CD4-positive, alpha-beta T cell treated with Interleukin-4 for 4 hours (primary cell): ENCODE data around the gene ZNF20.

ENCODE experiments used
- DNase-seq: peaks from one replicate; pipeline ENCODE4 v3.0.0-alpha.2; 2020

The ZNF20 gene

GRCh38 chr19:12139885-12140544 lies at the start of gene ZNF20:
ZNF20 (minus strand) TSS chr19:12140350; CDS start chr19:12140182, 168 bp downstream.
- DNase-seq = peak; percentile 87

DNA sequence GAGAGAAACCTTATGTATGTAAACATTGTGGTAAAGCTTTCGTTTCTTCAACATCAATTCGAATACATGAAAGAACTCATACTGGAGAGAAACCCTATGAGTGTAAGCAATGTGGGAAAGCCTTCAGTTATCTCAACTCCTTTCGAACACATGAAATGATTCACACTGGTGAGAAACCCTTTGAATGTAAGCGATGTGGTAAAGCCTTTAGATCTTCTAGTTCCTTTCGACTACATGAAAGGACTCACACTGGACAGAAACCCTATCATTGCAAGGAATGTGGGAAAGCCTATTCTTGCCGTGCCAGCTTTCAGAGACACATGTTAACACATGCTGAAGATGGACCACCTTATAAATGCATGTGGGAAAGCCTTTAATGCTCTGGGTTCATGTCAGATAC lies 47.5 kb upstream of the ZNF20 start:
- DNase-seq = no peak

DNA sequence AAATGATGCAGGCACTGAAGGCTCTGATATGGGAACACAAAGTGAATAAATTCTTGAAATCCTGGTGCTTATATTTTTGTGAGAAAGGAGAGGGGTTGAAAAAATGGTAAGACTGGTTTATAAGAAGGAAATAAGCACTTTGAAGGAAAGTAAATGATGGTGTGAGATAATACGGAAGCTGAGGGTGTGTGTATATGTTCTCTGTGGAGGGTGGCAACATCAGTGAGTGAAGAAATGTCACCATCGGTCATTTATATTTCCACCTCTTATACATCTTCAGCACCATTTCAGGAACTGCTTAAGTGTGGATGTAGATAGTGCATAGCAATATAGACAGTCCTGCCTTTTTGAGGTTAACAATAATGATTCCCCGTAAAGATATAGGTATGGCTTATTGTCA lies 40.2 kb upstream of the ZNF20 start:
- DNase-seq = no peak

GRCh38 chr19:12166626-12167025 lies 26.5 kb upstream of the ZNF20 start:
- DNase-seq = no peak

DNA sequence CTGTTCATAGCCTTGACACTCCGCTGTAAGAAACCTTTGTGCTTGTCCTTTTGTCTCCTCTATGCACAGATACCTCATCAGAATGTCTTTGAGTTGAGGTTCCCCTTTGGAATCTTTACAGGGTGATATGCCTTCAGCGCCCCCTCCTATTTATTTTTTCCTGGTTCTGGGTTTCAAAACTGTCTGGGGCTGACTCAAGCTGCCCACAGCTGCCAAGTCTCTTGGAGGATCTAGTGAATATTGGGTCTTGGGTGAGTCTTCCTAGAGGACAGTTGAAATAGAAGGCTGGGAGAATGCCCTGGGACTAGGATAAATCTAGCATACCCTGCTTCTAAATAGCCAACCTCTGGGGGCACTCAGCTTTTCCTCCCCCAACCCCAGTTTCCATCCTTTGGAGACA lies 23.7 kb upstream of the ZNF20 start:
- no peak for DNase-seq

- peak; percentile 93 for DNase-seq
These were observed 23.0 kb upstream of the ZNF20 start, which contains the start of gene ZNF136 for GRCh38 chr19:12162882-12163806. ZNF136 (plus strand) TSS chr19:12163096; CDS start chr19:12163204, 108 bp downstream.

DNA sequence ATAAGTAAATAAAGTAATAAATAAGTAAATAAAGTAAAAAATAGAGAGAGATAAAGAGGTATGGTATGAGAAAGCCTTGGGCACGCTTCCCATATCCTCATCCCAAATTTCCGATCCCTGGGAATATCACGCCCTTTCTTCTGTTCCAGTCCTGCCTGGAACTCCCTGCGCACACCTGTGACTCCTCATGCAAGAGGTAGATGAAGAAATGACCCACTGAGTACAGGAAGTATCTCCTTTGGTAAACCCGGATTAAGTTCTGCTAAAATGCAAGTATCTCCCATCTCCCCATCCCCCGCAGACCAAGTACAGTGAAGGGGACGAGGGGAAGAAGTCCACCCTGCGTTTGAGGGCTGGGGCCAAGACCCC lies 22.3 kb upstream of the ZNF20 start:
- no peak for DNase-seq

DNA sequence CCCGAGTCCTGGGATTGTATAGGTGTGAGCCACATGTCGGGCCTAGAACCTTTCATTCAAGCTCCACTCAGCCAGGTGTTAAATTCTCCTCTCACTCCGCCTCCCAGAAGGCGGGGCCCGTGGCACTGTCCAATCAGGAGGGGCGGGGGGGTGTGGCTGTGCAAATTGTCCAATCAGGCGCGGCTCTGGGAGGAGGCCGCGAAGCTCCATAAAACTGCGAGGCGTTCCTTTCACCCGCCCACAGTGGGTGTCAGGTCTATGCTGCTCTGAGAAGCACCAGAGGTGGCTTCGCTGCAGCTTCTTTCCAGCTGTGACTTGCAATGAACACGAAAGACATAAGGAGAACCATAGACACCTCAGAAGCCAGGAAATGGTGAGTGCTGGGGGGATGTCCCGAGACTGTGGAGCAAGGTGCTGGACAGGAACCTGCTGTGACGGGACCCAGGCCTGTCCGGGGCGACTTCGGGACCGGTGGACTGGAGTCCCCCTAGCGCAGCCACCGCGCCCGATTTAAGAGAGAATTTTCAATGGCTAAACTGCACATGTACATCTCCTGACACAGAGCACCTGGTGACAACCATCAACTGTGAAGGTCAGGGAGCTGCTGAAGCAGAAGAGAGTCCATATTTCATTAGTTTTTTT lies 19.7 kb upstream of the ZNF20 start:
- no peak for DNase-seq

DNA sequence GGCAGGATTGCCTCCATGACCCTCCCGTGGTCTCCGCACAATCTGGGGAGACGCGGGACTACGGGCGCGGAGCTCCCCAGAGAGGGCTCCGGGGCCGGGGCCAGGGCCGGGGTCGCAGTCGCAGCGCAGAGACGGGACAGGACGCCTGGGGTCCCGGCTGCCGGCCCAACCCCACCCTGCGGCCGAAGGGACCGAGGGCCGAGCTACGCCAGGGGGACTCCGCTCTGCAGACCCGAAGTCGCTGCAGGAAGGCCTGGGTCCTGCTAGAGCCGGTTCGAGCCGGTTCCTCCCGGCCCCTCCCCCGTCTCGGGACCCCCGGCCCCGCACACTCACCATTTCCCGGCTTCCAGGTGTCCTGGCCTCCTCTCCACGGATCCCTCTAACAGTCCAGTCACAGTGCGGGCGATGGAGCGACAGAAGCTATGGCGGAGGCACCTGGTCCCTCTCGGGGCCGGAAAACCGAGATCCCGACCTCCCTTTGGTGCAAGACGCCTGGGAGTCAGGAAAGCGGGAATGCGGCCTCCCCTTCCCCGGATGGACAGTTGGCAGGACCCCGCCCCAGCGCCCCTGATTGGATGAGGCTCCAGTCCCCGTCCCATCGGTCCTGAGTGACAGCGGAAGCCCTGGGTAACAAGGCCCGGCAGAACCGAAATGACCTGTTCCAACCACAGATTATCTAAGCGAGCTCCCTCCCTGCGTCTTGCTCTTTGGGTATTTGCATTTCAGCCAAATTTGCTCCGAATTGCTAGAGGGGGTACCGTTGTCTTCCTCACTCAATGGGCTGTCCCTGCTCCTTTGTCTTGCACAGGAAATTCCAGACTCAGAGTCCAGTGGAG lies 16.3 kb upstream of the ZNF20 start, which contains the start of gene ZNF625:
ZNF625 (minus strand) TSS at position 512 of the 836 bp plus-strand sequence; CDS start at position 336, 176 bp downstream.
- DNase-seq = peak; percentile 13

DNA sequence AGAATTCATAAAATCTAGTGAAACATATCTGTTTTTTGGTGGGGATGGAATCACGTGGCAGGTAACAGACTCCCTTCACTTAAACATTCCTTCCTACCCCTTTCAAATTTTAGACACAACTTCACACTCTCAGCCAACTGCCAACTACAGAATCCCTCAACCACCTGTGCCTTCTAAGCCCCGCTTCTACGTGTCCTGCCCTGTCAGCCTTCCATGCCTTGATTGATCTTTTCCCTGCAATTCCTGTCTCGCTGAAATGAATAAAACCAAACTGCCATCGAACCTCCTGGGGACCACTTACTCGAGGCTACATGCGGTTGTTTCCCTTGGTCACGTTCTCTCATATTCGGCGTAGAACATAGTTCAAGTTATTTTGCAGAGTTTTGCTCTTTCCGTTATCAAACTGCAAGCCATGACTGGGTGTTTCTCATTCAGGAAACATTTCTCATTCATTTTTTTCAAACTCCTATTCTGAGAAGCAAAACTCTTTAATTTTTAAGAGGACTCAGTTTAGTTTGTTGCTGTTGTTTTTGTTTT lies 15.2 kb upstream of the ZNF20 start:
- DNase-seq = no peak

DNA sequence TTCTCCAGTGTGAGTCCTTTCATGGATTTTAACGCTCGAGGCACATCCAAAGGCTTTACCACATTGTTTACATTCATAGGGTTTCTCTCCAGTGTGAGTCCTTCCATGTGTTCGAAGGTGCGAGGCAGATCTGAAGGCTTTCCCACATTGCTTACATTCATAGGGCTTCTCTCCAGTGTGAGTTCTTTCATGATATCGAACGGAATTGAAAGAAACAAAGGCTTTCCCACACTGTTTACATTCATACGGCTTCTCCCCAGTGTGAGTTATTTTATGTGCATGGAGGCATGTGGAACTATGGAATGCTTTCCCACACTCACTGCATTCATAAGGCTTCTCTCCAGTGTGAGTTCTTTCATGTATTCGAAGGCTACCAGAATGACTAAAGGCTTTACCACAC lies 5.2 kb upstream of the ZNF20 start:
- no peak for DNase-seq

DNA sequence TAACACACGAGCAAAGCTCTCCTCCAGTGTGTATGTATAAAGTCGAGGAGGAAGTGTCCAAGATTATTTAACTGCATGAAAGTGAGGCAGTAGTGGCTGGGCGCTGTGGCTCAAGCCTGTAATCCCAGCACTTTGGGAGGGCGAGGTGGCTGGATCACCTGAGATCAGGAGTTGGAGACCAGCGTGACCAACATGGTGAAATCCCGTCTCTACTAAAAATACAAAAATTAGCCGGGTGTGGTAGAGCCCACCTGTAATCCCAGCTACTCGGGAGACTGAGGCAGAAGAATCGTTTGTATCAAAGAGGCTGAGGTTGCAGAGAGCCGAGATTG lies 1.2 kb upstream of the ZNF20 start:
- DNase-seq = no peak

DNA sequence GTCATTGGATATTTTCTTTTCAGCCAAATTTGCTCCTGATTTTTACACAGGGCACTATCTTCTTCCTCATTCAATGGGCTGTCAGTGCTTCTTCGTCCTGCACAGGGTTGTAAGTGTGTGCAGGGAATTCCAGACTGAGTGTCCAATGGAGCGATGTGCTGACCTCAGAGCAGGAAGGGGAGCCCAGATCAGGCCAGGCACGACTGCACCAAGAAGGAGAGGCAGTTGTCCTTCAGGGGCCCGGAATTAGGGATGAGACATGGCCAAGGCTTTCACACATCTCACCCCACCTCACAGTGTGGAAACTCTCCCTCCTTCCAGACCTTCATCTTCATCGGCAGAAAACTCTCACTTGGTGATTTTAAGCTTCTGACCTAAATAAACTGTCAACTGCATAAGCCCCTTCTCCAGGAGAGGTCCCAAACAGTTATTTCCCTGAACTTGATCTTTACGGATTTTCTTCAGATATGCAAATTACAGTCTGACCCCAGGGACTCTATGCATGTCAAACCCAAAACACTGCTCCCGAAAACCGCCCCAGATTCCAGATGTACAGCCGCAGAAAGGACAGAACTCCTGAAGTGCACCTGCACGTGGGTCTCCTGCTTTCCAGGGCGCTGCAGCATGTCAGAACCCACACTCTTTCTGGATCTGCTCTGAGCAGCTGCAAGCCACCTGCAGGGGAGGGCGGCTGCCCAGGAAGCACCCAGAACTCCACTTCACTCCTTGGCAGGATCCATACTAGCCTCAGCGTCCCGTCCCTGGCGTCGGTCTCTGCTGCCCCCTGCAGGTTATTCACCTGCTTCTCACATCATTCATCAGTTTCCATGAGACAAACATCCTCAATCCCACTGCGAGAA lies 625 bp upstream of the ZNF20 start:
- DNase-seq = peak; percentile 81

DNA sequence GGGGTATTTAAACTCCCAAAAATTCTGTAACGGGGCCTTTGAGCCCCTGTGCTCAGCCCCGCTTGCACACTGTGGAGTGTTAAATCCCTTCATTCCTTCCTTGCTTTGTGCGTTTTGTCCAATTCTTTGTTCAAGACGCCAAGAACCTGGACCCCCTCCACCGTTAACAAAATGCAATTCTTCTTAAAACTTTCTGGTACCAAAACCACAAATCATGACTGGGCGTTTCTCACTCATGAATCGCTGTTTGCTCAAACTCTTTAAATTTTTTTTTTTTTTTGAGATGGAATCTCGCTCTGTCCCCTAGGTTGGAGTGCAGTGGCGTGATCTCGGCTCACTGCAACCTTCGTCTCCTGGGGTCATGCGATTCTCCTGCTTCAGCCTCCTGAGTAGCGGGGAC lies 881 bp downstream of the ZNF20 start:
- DNase-seq = no peak

DNA sequence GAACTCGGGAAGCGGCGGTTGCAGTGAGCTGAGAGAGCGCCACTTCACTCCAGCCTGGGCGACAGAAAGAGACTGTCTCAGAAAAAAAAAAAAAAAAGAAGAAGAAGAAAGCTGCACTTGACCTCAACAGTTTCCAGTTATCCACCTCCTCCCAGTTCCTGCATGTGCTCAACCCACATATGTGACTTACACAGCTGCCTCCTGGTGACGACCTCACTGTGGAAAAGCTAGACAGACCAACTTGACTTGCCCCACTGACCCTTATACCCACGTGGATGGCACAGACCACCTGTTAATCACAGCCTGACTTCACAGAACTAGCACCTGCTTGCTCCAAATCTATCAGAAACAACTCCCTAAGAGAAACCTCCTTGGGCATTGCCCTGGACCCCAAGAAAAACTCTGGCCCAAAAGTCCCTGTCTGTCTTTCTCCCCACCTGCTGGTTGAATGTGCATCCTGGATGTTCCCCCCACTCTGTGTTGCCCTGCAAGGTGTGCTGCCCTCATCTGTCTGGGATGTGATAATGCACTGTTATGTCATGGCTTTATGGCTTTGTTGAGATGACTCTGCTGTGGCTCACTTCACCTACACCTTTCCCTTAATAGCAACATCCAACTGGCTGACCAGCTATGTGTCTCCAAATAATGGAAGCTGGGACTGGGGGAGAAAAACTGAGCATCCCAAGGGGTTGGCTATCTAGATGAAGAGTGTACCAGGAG lies 2.8 kb downstream of the ZNF20 start:
- DNase-seq = peak; percentile 50

GRCh38 chr19:12133069-12133468 lies 7.1 kb downstream of the ZNF20 start:
- no peak for DNase-seq

GRCh38 chr19:12126707-12127106 lies 13.4 kb downstream of the ZNF20 start:
- peak; percentile 24 for DNase-seq

GRCh38 chr19:12117201-12117970 lies 22.8 kb downstream of the ZNF20 start:
- DNase-seq = no peak

GRCh38 chr19:12113121-12113520 lies 27.0 kb downstream of the ZNF20 start:
- DNase-seq = no peak

DNA sequence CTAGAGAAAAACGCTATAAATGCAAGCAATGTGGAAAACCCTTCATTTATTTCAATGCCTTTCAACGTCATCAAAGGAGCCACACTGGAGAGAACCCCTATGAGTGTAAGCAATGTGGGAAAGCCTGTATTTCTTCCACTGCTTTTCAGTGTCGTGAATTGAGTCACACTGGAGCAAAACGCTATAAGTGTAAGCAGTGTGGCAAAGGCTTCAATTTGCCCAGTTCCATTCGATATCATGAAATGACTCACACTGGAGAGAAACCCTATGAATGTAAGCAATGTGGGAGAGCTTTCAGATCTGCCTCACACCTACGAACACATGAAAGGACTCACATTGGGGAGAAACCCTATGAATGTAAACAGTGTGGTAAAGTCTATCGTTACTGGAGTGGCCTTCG lies 27.4 kb downstream of the ZNF20 start:
- DNase-seq = no peak
